IMR-90 (cell line): ENCODE results near the gene PLD6.

Source experiments
- CTCF ChIP-seq: conservative IDR thresholded peaks from 2 replicates; pipeline ENCODE4 v1.5.1; 2012; ENCODE audit warnings: mild to moderate bottlenecking, low read depth, low read length, improper control_type of control experiment
- FOS ChIP-seq: fragments of 150-350 bp; IDR thresholded peaks from 2 replicates; pipeline ENCODE4 v1.6.1; 2016; ENCODE audit warnings: low read depth, low read length
- POLR2A ChIP-seq: IDR thresholded peaks from 2 replicates; pipeline ENCODE4 v1.6.1; 2012; ENCODE audit warnings: mild to moderate bottlenecking, low read depth, low read length
- RAD21 ChIP-seq: IDR thresholded peaks from 2 replicates; pipeline ENCODE4 v1.6.1; 2012; ENCODE audit warnings: low read length, improper control_type of control experiment
- USF2 ChIP-seq: fragments of 150-350 bp; IDR thresholded peaks from 2 replicates; pipeline ENCODE4 v1.6.1; 2017; ENCODE audit warnings: mild to moderate bottlenecking, antibody characterized with exemption, low read length, low read depth

GRCh38 chr17:17171186-17171585 lies 34.9 kb downstream of the PLD6 start:
- TF ChIP-seq FOS (no peak), RAD21 (no peak), CTCF (no peak), POLR2A (no peak), USF2 (no peak)
